Measurements from ENCODE around the gene FAM111A.

Gene FAM111A

DNA sequence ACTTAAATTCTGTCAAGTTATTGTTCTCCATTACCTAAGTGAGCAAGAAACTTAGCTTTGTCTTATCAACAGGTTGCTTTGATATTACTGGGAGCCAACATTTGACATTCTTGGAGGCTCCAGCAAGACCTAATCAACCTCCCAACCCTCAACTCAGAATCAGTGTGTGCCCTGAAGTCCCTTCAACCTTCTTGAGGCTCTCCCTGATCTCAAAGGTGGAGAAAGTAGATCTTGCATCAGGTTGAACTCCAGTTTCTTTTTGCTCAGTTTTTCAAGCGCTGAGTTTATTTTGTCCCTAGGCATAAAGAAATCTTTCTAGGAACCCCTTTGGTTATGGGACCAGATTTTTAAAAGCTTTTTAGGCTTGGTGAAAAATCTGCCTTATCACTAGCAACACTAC, 1.4 kb downstream of the FAM111A start:
- DNase-seq, result no peak

DNA sequence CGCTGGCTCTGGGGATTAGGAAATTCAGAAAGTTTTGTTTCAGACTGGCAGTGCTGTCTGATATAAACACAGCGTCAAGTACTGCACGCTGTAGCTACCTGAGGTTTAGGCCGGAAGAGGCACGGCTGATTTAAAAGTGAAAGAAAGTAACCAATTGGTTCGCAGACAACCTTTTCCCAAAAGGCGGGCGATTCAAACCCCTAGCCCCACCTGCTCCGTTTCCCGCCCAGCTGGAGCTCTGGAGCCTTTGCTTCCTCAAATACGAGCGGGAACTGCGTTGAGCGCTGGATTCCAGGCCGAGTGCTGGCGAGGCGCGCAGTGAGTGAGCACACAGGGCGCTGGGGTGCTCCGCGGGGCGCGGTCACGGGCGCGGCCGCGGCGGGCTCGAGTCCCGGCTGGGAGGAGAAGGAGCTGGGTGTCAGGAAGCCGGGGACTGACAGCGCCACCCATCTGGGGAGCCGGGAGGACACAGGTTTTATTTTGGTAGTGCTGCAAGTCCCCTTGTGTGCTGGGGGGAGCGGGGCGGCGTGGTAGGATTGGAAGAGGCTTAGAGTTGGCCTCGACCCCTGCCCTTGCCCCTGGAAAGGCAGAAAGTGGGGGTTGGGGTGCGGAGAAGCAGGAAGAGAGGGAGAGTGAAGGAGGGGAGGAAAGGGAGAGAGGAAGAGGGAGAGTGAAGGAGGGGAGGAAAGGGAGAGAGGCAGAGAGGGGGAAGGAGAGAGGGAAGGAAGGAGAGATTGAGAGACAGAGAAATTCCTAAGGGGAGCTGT, 2.1 kb downstream of the FAM111A start:
- peak; percentile 78 to 81 for DNase-seq

DNA sequence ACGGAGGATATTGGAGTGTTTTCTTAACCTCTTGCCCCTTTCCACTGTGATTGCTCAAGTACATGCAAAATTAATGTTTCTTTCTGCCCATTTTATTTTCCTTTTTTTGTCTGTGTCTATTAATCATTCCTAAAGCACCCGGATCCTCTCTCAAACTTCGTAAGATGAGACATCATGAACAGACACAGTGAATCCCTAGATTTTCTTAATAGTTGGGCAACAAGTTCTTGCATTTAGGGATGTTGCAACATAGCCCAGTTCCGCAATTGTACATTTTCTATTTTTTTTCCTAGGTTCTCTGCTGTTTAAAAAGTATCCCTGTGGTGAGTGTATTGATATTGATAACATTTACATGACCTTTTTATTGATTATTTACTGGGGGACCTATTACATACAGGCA, 2.9 kb downstream of the FAM111A start:
- DNase-seq, result no peak

DNA sequence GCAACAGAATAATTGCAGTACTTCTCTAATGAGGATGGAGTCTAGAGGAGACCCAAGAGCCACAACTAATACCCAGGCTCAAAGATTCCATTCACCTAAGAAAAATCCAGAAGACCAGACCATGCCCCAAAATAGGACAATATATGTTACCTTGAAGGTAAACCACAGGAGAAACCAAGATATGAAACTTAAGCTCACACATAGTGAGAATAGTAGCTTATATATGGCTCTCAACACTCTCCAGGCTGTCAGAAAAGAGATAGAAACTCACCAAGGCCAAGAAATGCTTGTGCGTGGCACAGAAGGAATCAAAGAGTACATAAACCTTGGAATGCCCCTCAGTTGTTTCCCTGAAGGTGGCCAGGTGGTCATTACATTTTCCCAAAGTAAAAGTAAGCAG, 9.1 kb downstream of the FAM111A start:
- no peak for DNase-seq

DNA sequence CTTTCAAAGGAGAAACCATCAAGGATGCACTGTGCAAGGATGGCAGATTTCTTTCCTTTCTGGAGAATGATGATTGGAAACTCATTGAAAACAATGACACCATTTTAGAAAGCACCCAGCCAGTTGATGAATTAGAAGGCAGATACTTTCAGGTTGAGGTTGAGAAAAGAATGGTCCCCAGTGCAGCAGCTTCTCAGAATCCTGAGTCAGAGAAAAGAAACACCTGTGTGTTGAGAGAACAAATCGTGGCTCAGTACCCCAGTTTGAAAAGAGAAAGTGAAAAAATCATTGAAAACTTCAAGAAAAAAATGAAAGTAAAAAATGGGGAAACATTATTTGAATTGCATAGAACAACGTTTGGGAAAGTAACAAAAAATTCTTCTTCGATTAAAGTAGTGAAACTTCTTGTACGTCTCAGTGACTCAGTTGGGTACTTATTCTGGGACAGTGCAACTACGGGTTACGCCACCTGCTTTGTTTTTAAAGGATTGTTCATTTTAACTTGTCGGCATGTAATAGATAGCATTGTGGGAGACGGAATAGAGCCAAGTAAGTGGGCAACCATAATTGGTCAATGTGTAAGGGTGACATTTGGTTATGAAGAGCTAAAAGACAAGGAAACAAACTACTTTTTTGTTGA, 9.8 kb downstream of the FAM111A start:
- DNase-seq, result no peak

DNA sequence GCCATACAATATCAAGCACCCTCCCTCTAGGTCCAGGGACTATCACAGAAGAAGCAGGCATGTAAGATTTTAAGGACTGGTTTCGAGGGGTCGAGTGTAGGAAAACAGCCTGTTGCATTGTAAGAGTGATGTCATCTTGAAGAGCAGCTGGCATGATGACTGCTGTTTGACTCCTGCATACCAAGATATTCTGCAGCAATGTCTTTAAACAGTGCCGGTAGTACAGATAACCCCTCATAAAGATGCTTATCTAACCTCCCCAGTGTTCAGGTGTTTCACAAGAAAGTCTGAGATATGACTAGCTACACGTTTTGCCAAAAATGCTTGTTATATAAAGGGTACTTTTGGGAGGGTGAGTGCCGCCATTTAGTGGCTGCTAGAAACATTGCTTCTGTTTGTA, 12.0 kb downstream of the FAM111A start:
- no peak for DNase-seq

DNA sequence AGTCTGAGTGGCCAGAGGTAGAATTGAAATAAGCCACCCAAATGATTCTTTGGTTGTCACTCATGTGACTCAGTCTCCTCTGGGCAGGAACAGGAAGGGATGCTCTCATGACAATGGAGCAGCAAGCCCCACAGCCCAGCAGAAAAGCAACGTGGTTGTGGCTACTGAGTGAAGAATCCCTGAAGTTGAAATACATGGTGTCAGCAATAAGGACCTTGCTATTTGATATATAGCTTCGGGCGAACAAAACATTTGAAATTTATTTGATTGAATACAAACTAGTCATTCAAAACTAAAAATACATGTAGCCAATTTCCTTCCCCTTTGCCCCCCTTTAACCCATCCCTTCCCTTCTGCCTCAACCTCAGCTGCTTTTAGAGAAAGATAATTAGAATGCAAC, 14.8 kb downstream of the FAM111A start:
- no peak for DNase-seq

DNA sequence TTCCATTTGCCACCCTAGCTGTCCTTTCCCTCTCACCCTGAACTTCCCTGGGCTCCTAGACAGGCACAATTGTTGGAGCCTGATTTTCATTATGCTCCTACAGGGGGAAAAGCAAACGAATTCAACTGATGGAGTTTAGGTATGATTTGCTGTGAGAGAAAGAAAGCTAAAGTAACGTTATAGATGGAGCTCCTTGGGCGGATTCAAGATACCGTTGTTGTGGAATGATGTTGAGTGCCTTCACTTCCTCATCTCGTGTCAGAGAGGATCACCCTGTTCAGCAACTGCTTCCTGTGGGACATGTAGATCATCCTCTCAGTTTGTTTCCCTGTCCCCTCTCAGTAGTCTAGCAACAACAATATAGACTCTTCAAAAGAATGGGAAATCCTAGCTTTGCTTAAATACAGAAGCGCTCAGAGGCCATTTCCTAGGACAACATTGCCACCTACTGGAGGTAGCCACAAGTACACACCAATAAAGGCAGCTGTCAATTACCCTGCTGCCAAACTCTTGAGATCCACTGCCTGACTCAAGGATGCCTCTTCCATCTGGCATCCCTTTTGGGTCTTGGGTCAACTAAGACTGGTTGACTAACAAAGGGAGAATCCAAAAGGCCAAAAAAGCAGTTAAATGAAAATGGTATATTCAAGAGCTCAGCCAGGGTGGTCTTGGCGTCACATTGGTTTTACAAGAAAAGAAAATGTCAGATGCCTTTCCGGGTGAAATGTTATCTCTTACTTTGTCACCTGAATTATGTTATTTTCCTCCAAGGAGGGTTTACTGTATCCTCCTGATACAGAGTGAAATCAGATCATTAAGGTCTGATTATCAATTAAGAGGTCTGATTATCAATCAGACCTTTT, 15.8 kb downstream of the FAM111A start:
- peak; percentile 70 to 77 for DNase-seq

DNA sequence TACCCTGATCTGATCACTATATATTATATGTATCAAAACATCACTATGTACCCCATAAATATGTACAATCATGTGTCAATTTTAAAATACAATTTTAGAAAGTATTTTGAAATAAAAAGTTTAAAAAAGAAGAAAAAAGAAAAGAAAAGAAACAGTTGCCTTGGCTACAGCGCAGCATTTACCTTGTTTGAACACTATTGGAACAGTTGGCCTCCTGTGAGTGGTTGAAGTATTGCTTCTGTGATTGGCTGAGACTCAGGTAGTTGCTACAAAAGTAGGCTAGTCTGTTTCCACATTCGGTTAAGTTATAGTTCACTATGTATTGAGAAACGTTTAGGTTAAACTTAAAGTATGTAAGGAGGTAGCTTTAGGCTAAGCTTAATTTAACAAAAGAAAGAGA, 21.4 kb downstream of the FAM111A start:
- DNase-seq, result no peak

DNA sequence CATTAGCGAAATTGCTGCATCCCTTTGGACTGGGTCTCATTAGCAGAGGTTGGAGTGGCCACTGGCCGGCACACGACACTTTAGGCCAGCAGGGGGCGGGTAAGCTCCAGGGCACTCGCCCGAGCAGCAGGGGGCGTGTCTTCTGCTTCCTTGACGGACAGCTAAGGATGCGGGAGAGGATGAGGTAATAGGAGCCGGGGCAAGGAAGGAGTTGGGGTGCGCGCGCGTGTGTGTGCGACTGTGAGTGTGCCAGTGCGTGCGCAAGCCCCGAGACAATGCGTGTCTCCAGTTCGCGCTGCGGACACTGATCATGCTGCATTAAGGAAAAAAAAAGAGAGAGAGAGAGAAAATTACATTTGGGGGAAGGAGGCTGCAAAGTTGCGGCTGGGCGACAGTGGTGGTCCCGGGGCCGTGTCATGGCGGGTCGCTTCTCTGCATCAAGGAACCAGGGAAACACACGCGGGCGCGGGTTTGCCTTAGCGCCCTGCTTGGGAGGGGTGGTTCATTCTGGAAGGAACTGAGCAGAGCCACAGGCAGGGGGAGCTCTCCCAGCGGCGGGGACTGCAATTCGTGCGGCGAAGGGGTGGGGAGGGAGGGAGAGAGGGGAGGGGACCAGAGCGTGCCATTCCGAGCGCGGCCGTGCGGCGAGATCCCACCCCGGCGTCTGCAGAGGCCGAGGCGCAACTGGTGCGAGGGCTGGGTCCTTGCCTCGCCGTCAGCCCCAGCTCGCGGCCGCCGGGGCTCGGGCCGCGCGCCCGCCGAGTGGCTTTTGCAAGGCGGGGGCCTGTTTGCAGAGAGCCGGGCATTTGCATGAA, 29.1 kb downstream of the FAM111A start, which contains the start of gene DTX4:
DTX4 (plus strand) TSS at position 625 of the 815 bp plus-strand sequence. CDS start 464 bp downstream, outside the sequence.
- DNase-seq, result peak; percentile 87 to 90

DNA sequence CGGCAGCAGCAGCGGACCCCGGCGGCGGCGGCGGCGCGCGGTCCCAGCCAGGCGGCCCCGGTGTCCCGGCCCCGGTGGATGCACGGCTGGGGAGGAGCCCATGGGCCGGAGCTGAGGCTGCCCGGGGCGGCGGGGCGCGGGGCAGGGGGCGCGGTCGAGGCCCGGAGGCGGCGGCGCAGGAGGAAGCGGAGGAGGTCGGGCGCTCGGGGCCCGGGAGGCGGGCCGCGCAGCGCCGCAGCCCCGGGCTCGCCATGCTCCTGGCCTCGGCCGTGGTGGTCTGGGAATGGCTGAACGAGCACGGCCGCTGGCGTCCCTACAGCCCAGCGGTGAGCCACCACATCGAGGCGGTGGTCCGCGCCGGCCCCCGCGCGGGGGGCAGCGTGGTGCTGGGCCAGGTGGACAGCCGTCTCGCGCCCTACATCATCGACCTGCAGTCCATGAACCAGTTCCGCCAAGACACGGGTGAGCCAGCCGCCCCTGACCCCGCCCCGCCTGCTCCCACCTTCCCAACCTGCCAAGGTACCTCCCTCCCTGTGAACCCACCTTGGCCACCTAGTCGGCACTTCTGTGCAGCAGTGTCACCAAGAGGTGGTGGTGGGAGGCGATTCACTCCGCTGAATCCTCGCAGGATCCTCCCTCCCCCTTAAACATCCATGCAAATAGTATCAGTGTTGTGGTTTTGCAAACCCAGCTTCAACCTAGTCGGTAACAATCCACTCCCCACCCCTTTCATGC, 29.9 kb downstream of the FAM111A start:
- DNase-seq, result peak; percentile 3 to 31

DNA sequence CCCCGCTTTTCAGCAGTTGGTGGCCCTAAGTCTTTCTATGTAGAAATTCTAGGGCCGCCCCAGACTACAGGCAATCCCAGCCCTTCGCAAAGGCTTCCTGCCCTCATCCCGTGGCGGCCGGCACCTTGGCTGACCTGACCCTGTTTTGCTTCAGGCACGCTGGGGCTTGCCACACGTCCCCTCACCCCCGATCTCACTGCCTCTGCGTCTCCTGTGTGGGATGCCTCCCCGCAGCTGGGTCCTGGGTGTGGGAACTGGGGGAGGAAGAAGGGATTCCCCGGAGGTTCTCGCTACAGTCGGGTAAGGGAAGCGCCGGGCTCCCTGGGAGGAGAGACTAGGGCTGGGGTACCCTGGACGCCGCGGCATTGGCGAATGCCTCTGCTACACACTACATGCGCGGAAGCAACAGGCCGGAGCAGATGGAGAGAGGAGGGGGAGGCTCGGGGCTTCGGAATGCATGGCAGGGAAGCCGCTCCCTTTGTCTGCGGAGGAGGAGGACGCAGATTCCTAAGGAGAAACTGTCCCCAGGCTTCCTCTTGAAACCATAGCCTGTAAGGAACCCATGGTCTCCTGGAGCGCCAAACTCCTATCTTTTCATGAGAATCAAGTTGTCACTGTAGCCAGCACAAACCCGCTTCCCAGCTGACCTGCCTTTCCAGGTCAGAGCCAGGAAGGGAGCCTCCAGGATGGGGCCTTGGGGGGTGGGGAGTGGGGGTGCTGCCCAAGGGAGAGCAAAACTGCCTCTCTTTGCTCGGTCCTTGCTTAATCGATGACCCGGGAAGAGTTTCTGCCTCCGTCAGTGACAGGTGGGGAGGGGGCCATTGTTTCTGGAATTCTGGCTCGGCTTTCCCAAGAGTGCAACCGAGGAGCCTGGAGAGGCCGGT, 30.7 kb downstream of the FAM111A start:
- peak in 1 of 2 donors; percentile 6 for DNase-seq

DNA sequence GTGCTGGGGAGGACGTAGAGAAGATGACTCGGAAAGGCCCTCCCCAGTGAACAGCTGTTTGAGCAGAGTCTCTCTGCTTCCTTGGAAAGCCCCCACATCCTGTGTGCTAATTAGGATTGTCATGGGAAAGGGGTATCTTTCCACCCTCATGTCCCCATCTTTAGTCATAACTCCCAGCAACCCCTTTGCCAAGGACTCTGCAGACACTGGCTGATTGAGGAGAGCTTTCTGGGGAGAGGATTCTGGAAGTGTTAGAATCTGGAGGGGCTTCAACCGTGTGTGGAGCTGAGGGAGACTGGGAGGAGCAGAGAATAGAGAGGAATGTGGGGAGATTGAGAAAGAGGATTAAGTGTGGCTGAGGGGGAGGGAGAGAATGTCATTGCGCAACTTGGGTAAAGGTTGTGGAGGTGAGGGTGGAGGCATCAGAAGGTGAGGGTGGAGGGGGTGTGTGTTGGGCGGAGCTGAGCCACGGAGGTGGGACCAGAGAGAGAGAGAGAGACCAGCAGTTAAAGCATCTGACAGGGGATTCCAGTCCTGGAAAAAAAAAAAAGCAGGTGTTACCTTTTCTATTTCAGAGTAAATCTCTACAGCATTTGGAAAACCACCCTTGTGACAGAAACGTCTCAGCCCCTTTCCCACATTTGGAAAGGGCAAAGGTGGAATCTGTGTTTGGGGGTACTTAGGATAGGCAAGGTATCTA, 31.5 kb downstream of the FAM111A start:
- DNase-seq, result no peak

DNA sequence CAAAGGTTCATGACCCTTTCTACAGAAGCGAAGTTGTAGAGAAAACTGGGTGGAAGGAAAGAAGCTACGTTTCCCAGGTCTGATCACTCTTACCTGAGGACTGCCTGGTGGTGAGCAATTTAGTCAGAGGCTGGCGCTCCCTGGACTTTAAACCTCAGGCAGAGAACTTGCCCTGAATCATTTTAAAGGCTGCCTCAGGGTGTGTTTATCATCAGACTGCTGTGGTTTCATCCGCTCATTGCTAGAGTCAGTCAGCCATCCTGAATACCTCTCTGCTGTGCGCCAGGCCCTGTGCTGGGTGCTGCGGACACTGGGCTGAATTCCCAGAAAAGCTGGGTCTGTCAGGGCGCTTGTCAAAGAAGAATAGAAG, 32.0 kb downstream of the FAM111A start:
- no peak for DNase-seq

DNA sequence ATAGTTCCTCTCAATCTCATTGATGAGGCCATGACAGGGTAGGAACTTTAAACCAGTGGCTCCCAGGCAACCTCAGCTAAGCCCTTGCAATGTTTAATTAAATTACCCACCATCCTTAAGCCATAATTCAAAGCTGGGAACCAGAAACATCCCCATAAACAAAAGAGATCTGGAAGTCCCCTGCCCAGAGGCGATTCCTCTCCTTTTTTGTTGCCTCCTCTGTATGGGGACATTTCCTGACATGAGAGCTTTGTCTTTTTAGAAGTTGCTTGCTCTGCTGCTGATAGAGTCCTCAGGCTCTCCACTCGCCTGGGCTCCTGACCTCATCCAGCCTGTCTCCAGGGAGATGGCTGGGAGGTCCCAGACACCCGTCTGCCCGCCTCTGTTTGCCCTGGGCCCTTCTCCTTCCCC, 32.4 kb downstream of the FAM111A start:
- DNase-seq, result no peak

DNA sequence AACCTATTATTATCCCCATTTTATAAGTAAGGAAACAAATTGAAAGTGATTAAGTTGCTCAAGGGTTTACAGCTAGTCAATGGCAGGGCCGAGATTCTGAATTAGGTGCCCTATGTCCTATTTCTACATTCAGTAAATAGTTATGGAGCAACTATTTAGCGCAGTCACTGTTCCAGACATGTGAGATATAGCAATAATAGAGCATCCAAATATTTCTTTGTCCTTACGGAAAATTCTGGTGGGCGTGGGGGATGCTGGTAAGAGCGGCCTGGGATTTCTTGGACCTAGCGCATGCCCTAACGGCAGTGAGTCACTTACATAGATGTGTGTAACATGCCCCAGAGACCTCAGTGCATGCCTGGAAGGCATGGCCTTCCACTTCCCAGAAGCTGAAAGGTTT, 33.7 kb downstream of the FAM111A start:
- no peak for DNase-seq

DNA sequence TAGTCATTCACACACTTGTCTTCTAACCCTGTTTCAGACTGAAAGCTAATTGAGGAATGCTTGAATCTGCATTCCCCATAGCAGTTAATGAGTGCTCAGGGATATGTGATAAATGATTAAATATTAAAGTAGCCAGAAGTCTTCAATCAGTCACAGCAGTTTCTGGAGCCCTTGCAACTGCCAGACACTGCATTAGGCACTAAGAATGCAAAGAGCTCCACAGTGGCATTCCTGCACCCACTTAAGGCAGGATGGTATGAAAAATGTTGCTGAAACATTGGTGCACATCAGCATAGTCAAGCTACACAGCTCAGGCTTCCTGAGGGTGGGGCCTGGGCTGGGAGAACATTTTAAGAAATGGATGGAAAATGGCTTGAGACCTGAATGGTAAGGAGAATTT, 35.7 kb downstream of the FAM111A start:
- no peak for DNase-seq

DNA sequence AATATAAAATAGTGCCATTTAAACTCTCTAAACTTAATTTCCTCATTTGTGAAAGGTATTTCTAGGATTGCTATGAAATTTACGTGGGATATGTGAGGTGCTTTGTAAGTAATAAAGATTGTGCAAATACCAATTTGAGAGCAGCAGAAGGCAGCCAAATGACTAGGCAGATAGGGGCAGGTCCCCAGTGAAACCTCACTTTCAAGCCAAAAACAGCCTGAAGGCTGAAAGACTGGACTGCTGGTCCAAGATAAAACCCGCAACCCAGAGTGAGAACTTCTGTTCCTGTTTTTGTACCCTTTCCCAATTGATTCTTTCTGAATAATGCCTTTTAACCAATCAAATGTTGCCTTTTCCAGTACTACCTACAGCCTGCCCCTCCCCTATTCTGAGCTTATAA, 36.5 kb downstream of the FAM111A start:
- DNase-seq, result no peak

DNA sequence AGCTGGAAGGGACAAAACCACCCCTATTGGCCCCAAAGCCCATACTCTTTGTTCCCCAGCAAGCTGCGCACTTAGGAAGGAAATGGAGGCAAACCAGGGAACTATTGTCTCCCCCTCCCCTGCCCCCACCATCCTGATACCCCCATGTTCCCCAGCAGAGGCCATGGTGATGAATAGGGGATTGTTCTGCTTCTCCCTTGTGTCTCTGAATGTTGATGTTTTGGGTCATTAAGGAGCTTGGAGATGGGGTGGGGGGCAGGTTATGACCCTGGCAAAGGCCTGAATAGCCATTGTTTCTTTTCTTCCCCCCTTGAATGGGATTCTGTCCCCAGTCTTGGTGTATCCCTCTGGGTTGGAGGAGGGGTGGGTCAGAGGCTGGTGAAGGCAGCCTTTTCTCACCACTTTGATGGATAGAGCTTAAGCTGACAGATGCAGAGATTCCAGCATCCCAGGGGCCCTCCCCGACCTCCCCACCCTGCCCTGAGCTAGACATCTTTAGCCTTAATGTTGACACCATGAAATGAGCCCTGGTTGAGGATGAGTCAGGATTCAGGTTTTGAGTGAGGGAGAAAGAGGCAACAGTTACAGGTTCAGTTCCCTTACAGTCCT, 37.6 kb downstream of the FAM111A start:
- no peak for DNase-seq

DNA sequence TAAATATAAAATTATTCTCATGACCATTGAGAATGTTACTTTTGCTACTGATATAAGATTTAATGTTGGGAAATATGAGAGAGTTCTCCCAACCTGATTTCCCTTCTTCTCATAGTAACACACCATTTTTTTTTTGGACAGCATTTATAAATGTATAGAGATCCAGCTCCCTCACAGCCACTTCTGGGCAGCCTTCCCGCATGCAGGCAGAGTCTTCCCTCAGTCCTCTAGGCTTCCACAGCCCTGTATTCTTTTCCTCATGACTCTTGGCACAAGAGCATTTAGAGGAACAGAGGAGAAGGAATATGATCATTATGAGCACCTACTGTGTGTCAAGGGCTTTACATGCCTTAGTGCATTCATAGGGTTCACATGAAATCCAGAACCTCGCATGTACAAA, 38.3 kb downstream of the FAM111A start:
- DNase-seq, result no peak
